Activated effector memory CD4-positive, alpha-beta T cell treated with Interleukin-2 at 50 U/mL for 16 hours (primary cell): ENCODE data around the gene STBD1.
"Not testable (repeated sequence)": the region's sequence is repeated elsewhere in the genome, so short reads cannot be mapped to it uniquely, and the experiment has no call there.

Experiments used
- DNase-seq: peaks from one replicate; pipeline ENCODE4 v3.0.0-alpha.2; 2020

The STBD1 gene

DNA sequence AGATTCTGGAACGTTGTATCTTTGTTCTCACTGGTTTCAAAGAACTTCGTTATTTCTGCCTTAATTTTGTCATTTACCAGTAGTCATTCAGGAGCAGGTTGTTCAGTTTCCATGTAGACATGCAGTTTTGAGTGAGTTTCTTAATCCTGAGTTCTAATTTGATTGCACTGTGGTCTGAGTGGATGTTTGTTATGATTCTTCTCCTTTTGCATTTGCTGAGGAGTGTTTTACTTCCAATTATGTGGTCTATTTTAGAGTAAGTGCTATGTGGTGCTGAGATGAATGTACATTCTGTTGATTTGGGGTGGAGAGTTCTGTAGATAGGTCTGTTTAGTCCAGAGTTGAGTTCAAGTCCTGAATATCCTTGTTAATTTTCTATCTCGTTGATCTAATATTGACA, 18.7 kb upstream of the STBD1 start:
- not testable (repeated sequence) for DNase-seq

DNA sequence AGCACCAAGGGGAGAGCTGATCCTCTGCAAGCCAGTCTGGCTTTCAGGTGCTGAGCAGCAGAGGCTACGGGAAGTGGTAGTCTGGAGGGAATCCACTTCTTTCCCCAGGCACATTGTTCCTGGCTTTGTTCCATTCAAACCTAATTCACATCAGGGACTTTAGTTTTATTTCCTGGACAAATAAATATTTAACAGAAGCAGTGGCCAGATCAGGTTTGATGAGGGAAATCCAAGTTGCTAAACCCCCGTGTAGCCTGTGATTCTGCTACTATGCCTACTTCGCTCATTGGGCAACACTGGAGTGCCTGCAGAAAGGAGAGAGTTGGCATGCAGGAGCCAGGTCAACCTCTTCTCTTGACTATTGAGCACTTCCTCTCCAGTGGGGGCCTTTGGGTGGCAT, 13.8 kb upstream of the STBD1 start:
- no peak for DNase-seq

DNA sequence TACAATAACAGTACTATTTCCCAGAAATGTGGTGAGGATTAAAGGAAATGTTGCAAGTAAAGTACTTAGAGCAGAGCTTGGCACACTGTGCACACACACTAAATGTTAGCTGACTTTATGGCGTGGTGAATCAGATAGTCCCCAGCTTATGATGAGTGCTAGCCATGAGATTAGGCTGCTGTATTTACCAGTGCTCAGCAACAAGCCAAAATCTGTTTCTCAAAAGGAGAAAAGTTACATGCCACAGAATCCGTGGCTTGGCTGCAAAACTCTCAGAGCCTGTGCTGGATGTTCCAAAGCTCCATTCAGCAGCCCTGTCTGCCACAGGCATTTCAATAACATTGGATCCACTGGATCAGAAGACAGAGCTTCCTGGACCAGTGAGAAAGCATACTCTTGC, 12.8 kb upstream of the STBD1 start:
- DNase-seq: no peak

DNA sequence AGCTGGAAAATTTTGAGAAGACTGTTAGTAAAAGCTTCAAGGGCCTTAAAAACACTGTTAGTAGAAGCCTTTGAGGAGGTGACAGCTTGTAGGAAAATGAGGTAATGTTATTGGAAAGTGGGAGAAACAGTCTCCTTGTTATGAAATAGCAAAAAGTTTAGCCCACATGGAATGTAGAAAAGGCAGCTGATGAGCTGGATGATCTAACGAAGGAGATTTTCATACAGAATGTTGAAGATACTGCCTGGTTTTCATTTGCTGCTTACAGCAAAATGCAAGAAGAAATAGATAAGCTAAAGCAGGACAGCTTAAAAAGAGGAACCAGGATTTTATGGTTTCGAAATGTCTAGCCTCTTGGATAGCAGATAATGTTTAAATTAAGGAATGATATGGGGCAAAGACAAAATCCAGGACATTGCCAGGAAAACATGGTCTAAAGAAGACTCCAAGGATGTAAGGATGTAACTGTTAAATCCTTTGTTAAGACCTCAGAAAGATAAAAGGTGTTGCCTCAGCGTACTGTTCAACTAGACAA, 10.2 kb upstream of the STBD1 start:
- DNase-seq: no peak

DNA sequence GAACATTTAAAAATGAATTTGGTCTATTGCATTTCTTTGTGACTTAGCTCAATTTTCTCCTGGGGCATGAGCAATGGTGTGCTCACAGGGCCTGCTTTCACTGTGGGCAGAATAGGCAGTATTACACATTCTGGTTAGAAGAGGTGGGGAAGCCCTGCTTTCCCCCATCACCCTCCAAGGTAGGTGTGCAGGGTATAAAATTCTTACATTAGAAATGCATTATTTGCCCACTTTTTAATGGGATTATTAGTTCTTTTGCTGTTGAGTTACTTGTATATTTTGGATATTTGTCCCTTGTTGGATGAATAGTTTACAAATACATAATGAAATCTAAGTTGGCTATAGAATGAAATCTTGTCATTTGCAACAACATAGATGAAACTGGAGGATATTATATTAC, 8.3 kb upstream of the STBD1 start:
- DNase-seq: no peak

DNA sequence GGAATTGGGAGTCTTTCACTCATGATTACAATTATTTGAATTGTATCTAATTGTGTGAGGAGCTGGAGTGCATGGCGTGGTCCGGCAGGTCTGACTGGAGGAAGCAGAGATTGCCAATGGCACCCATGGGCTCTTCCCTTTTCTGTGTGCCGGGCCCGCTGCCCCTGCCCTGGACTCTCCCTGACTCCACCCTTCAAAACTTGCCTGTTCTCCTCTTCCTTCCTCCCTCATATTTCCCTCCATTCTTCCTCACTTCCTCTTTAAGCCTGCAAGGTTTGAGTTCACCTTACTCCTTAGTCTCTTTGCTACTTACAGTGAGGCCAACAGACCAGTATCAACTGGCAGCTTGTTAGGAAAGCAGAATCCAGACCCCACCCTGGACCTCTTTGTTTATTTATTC, 6.5 kb upstream of the STBD1 start:
- DNase-seq: no peak

DNA sequence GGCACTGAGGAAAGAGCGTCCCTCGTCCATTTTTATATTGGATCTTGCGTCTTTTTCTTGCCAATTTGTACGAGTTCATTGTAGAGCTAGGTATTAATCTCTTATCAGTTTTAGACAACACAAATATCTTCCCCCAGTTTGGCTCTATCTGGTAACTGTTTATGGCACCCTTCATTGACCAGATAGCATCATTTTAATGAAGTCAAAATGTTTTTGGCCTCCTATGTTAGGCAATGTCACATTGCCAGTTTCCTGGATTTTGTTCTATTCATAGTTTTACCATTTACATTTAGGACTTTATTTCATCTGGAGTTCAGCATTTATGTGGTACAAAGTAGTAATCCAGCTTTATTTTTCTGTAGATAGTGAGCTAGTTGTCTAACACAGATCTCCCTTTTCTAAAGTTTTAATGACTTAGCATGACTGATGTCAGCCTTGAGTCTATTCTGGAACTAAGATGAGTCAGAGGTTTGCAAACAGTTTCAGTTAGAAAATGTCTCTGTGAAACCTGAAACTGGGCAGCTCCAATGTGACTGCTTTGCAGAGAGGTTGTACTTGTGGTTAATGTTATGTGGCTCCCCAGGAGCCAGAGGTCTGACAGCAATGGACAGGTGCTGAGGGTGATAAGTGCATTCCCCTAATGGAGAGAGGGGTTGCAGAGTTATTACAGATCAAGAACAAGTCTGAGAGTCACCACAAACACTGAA, 5.3 kb upstream of the STBD1 start:
- DNase-seq: no peak

DNA sequence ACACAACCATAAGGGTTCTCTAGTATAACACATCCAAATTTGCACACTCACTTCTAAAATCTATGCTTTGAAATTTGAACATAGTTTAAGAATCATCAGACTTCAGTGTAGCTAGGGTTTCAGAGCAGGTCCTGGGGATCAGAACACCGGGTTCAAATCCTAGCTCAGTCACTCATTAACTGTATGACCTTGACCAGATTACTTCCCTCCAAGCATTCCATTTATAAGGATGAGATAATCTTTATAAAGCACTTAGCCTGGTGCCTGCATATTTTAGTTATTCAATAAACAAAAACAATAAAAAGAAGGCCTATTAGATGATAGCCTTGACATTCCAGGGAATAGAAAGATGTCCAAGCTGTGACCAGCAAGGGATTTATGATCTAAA, 4.8 kb upstream of the STBD1 start:
- no peak for DNase-seq

DNA sequence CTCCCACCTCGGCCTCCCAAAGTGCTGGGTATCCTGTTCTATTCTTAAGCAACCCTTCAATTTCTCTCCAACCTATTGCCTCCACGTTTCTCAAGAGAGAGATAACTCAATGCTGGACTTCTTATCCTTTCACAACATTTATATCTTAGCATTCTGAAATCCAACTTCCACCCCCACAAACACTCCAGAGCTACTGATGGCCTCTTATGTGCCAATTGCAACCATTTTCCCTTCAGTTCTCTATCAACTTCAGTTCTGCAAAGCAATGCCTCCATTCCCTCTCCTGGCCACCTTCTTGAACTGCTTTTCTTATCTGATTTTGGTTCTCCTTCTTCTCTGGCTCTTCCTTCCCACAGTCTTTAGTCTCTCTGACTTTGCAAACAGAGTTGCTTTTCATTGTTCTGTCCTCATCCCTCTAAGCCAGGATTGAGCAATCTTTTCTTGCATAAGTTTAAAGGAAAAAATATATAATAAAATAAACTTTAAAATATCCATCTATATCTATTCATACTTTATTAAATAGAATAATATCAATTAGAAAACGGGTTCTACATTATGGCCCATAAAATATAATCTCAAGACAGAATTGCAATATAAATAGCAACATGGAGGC, 3.6 kb upstream of the STBD1 start:
- no peak for DNase-seq

DNA sequence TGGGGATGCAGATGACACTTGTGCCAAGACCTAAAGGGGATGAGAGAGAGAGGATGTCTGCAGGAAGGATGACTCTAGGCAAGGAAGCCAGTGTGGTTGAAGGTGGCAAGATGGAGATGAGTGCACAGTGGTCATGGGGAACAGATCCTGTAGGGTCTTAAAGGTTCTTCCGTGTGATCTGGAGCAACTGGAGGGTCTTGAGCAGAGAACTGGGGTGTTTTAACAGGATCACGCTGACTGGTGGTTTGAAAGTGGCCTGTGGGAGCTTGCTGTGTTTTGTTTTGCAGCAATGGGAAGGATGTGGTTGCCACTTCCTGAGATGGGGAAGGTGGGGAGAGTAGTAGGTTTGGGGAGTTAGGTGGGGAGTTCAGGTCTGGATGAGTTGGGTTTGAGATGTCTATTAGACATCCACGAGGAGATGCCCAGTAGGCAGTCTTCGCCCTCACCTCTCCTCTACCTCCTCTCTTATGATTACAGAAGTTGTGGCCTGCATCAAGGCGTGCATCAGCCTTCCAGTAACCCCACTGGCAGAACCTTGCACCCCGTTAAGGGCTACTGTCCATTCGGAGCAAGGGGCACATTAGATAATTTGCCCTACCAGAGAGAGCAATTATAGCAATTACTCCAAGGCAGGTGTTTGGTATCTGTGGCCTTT, 1.4 kb upstream of the STBD1 start:
- no peak for DNase-seq

DNA sequence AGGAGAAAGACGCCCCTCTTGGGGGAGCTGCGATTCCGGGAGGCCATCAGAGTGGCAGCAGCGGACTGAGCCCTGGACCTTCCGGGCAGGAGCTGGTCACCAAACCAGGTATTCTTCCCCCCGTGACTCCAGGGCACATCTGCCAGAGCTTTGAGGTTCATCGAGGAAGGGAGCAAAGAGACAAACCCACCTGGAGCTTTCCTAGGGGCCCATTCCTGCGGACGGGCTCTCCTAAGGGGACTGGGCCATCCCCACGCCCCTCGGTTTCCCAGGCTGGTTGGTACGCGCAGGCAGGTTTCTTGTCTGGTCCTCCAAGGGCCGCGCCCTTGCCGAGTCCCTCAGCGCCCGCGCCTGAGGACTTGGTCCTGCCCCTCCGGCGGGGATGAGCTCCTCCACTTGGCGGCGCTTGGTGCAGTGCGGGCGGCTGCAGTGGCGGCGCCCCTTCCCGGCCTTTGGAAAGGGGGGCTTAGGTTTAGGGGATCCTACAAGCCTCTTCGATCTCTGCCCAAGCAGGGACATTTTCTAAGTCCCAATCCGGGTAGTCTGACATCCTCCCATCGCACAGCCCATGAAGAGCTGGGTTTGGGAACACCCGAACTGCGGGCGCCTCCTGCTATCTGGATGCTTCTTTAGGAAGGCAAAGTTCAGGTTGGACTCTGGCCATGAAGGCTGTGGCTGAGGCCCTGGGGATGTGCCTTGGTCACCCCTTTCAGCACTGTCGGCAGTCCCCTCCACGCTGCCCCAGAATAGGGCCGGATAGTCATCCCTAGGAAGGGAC, 538 bp downstream of the STBD1 start:
- DNase-seq: no peak

DNA sequence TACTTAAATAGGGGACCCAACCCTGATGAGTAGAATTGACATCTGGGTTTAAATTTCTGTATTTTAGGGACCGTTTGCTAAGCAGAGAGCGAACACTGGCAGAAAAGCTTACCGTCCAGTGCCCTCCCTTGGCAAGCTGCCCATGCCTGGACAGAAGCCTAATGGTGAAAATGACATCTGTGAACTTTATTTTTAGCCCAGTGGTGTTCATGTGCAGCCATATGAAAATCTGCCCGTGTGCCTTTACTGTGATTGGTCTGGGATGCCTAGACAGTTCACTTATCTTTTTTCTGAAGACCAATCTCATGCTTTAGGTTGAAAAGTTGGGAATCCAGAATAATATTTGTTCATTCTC, 1.1 kb downstream of the STBD1 start:
- DNase-seq: no peak

DNA sequence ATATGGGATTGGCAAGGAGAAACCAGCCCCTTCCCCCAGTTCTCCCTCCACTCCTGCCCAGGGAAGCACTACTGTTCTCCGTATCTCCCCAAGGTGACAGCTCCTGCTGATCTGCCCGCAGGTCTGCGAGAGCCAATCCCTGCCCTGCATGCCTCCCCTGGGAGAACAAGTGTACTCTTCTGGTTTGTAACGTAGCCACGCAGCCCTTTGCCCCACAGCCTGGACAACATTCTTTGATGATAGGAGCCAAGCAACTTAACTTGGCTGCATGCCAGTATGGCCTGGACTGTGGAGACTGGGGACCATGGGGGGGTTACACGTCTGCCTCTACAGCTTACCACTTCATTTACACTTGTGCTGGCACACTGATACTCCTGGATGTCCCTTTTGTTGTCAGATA, 2.0 kb downstream of the STBD1 start:
- no peak for DNase-seq

DNA sequence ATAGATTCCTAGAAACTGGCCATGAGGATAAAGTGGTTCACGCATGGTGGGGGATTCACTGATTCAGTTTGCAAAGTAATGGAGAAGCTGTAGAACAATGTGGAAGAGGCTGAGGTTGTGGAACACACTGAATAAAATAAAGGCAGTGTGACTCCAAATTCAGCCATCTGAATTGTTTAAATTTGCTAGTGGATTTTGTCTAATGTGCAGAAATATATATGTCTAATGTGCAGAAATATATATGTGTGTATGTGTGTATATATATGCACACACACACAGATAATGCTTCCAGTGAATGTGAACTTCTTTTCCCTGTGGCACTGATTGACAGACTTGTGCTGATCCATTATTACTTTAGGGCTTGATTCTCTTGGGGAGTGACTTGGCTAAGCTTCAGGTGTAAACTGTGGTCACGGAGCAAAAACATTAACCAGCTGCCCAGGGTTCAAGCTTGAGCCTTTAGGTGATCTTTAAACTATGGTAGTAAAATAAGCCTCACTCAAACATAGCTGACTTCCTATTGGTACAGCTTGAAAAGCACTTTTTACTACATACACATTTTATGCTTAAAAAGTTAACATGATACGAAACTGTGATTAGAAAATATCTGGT, 3.5 kb downstream of the STBD1 start:
- no peak for DNase-seq

DNA sequence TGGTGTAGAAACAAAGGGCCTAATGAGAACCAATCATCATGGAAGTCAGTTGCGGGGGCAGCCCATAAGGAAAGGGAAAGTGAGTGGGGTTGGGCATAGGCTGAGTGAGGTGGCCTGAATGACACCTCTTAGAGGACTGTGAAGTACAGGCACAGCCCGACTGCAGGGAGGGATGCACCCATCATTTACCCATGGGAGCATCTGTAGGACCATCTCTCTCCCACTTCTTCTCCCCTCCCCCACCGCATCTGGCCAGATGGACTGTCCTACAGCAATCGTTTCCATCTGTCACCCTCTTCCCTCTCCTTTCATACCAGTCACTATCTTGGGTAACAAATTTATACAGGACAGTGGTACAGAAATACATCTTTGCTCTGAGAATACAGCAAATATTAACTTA, 4.2 kb downstream of the STBD1 start:
- no peak for DNase-seq

DNA sequence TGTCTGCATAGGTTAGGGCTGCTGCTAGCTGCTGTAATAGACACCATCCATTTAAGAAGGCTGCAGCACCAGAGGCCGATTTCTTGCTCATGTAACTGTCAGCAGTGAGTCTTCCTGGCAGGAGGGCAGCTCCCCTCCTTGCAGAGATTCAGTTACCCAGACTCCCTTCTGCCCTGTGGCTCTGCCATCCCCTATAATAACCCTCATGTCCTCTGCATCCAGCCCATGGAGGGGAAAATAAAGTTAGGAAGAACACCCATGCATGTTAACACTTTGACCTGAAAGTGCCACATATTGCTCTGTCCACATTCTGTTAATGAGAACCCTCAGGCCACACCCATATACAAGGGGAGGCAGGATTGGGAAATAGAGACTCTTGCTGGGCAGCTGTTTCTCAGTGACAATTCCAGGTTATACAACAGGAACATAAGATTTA, 5.4 kb downstream of the STBD1 start:
- DNase-seq: no peak

DNA sequence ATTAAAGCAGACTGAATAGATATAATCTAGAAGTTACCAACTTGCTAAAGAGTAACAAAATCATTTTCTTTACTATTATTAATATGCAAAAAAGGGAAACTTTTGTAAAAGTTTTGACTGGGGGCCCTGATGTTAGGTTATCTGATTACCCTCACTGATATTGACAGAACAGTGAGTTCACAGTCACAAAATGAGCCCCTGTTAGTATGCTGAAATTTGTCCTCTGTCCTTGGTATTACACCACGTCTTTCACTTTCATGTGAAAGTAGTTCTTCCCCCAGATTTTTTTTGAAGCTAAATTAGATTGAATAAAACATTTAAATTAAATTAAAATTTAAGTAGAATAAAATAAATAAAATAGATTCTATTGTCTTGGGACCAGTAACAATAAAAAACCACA, 5.9 kb downstream of the STBD1 start:
- DNase-seq: no peak

DNA sequence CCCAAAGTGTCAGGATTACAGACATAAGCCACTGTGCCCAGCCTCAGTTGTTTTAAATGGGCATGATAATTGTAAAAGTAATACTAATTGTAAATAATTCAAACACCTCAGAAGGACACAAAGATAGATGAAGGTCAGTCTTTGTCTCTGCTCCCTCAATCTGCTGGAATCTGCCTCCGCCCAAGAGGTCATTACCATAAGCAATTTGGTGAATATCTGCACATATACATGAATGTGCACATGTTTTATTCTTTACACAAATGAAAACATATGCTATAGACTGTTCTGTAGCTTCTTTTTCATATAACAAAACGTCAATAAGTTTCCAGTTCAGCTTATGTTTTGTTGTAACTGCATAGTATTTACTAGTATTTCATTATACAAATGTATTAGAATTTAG, 7.0 kb downstream of the STBD1 start:
- DNase-seq: no peak

DNA sequence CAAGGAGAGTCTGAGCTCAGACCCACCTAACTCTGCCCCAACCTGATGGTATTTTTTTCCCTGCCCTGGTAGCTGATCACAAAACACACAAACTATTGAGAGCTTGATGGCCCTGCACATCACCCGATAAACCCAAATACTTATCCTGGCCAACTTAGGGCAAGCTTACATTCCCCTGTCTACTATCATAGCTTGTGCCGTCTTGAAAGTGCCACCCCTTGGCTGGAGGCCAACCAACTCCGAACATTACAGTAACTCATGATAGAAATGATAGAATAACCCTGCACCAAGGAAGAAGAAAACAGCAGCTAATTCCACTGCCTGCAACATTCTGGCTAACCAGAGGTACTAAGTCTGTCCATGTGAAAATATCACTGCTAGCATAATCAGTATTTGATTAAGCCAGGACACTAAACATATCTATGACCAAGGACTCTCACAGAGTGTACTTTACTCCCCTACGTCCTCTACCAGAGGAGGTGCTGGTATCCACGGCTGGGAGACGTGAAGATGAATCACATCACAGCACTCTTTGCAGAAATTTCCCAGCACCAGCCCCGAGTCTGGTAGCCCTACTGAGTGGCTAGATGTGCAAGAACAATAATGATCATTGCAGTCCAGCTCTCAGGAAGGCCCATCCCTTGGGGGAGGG, 8.9 kb downstream of the STBD1 start:
- no peak for DNase-seq

DNA sequence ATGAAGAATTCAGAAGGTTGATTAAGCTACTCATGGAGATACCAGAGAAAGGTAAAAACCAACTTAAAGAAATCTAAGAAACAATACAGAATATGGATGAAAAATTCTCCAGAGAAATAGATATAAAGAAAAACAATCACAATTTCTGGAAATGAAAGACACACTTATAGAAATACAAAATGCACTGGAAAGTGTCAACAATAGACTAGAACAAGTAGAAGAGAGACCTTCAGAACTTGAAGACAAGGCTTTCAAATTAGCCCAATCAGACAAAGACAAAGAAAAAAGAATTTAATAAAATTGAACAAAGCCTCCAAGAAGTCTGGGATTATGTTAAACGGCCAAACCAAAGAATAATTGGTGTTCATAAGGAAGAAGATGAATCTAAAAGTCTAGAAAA, 9.6 kb downstream of the STBD1 start:
- no peak for DNase-seq

DNA sequence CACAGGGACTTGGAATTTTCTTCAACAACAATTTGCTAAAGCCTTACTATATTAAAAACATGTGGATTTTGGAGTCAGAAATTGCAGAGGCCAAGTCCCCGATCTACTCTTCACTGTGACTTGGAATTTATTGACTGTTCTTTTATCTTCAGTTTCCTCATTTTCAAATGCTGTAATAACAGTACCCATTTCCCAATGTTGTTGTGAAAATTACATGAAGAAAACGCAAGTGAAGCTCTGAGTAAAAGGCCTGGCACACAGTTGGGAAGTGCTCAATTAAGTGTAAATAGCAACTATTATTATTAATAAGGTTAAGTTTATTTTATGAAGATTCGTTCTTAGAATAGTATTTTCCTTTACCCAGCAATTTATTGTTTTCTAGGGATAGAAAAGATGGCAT, 15.7 kb downstream of the STBD1 start:
- DNase-seq: no peak

DNA sequence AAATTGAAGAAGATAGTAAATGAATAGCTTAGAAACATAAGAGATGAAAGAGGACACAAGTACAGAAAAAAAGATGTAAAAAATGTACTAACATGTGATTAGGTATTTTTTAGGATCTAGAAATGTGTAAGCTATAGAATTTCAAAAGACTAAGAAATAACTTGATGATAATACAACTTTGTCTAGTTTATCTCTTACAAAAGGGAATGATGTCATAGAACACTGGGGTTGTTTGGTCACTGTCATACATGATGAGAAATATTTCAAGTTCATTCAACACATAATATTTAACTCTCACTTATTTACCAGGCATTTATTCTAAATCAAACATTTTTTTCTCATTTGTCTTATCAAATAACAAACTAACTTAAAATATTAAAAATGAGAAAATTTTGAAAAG, 18.5 kb downstream of the STBD1 start:
- DNase-seq: no peak

DNA sequence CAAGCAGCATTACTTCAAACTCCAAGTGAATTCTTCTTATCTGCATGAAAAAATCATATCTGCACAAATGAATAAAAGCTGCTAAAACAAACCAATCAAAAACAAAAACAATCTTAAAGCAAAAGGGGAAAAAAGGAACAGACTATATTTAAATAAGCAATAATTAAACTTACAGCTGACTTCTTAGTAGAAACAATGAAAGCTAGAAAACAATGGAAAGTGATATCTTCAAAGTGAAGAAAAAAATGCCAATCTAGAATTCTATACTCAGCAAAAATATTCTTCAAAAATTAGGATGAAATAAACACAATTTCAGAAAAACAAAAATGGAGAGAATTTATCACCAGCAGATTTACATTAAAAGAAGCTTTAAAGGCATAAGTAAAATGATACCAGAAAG, 20.0 kb downstream of the STBD1 start:
- DNase-seq: no peak
